IMR-90 (cell line): Measurements from ENCODE around the gene MBOAT2. TPM values are rescaled to one million over a fixed set of nuclear protein-coding genes. Genes with fewer than 3 reads are reported as not detected.

Experiments used
- ATAC-seq: fragments of 200-7000 bp; cut with Tn5 transposase; 2 replicates; pipeline ENCODE4 v1.9.1; 2020; ENCODE audit warnings: low read depth, mild to moderate bottlenecking, moderate library complexity
- BruUV-seq: library from RNA; stranded (reverse); fragments of 400-500 nt; replicated peaks from 2 replicates; lab custom pipeline; 2021; lab: Mats Ljungman, UMichigan
- CTCF ChIA-PET: fragments of 300-600 bp; formaldehyde crosslinking; extraction: SDS; loops from one replicate; lab custom pipeline; 2021; ENCODE audit warnings: antibody characterized with exemption; lab: Yijun Ruan, JAX
- POLR2A ChIA-PET: fragments of 300-600 bp; sonication (Branson Sonifier 250); formaldehyde crosslinking; loops from one replicate; lab custom pipeline; 2022; ENCODE audit warnings: antibody characterized with exemption; ENCODE audit not compliant: unreplicated experiment; lab: Charles Lee
- DNase-seq: peaks from one replicate; pipeline ENCODE4 v3.0.0; 2013
- H2AFZ ChIP-seq: replicated peaks from 2 replicates; pipeline ENCODE3; 2013; ENCODE audit warnings: low read length, mild to moderate bottlenecking; ENCODE audit not compliant: poor library complexity
- H2AK5ac ChIP-seq: 2 replicates; pipeline ENCODE4 v1.6.1; 2013; ENCODE audit warnings: low read depth, low read length, inconsistent platforms
- H2AK9ac ChIP-seq: replicated peaks from 2 replicates; pipeline ENCODE3; 2013; ENCODE audit warnings: mild to moderate bottlenecking, low read depth, low read length, moderate library complexity; ENCODE audit not compliant: poor library complexity
- H2BK120ac ChIP-seq: 2 replicates; pipeline ENCODE4 v1.6.1; 2013; ENCODE audit warnings: low read depth, low read length, inconsistent platforms
- H2BK15ac ChIP-seq: 3 replicates; pipeline ENCODE4 v1.6.1; 2013; ENCODE audit warnings: low read depth, low read length, inconsistent platforms
- H2BK20ac ChIP-seq: 2 replicates; pipeline ENCODE4 v1.6.1; 2013; ENCODE audit warnings: low read depth, mild to moderate bottlenecking, inconsistent platforms, low read length, moderate library complexity
- H2BK5ac ChIP-seq: 2 replicates; pipeline ENCODE4 v1.6.1; 2013; ENCODE audit warnings: mild to moderate bottlenecking, low read depth, low read length, inconsistent platforms; ENCODE audit not compliant: poor library complexity, severe bottlenecking
- H3K14ac ChIP-seq: replicated peaks from 2 replicates; pipeline ENCODE4 v1.6.1; 2013; ENCODE audit warnings: low read depth, low read length, inconsistent platforms
- H3K18ac ChIP-seq: 2 replicates; pipeline ENCODE4 v1.6.1; 2013; ENCODE audit warnings: low read depth, low read length, control low read depth
- H3K23ac ChIP-seq: 2 replicates; pipeline ENCODE4 v1.6.1; 2013; ENCODE audit warnings: low read depth, low read length, inconsistent platforms
- H3K27ac ChIP-seq: 2 replicates; pipeline ENCODE4 v1.5.1; 2013; ENCODE audit warnings: mild to moderate bottlenecking, control low read depth, low read length; ENCODE audit not compliant: insufficient read depth
- H3K27me3 ChIP-seq: 2 replicates; pipeline ENCODE4 v1.6.1; 2013; ENCODE audit warnings: low read length; ENCODE audit not compliant: control insufficient read depth, insufficient read depth
- H3K36me3 ChIP-seq: 2 replicates; pipeline ENCODE4 v1.6.1; 2013; ENCODE audit warnings: low read length, mixed read lengths; ENCODE audit not compliant: control insufficient read depth, insufficient read depth
- H3K4ac ChIP-seq: 2 replicates; pipeline ENCODE4 v1.6.1; 2013; ENCODE audit warnings: low read depth, low read length, inconsistent platforms
- H3K4me1 ChIP-seq: 2 replicates; pipeline ENCODE4 v1.6.1; 2013; ENCODE audit warnings: low read length, mixed read lengths; ENCODE audit not compliant: control insufficient read depth, insufficient read depth
- H3K4me2 ChIP-seq: 2 replicates; pipeline ENCODE4 v1.6.1; 2013; ENCODE audit warnings: low read depth, mild to moderate bottlenecking, control low read depth, low read length, moderate library complexity
- H3K4me3 ChIP-seq: 2 replicates; pipeline ENCODE4 v1.5.1; 2013; ENCODE audit warnings: low read depth, mild to moderate bottlenecking, control low read depth, low read length, moderate library complexity; ENCODE audit not compliant: insufficient read depth
- H3K56ac ChIP-seq: 2 replicates; pipeline ENCODE4 v1.6.1; 2013; ENCODE audit warnings: low read length, inconsistent platforms; ENCODE audit not compliant: insufficient read depth; ENCODE audit errors: extremely low read depth
- H3K79me1 ChIP-seq, 2 experiments: 2 replicates each; pipeline ENCODE4 v1.6.1; 2013; ENCODE audit warnings: low read length in 2 of 2, inconsistent platforms in 1 of 2, low read depth in 1 of 2
- H3K9ac ChIP-seq: 2 replicates; pipeline ENCODE4 v1.6.1; 2013; ENCODE audit warnings: low read depth, low read length, control low read depth
- H3K9me1 ChIP-seq: 2 replicates; pipeline ENCODE4 v1.6.1; 2013; ENCODE audit warnings: low read length, inconsistent platforms; ENCODE audit not compliant: insufficient read depth
- H3K9me3 ChIP-seq: 2 replicates; pipeline ENCODE4 v1.6.1; 2013; ENCODE audit warnings: low read length; ENCODE audit not compliant: control insufficient read depth, insufficient read depth
- H4K20me1 ChIP-seq: 2 replicates; pipeline ENCODE4 v1.6.1; 2013; ENCODE audit warnings: low read length, inconsistent platforms; ENCODE audit not compliant: insufficient read depth
- H4K5ac ChIP-seq: 2 replicates; pipeline ENCODE4 v1.6.1; 2013; ENCODE audit warnings: mild to moderate bottlenecking, low read depth, low read length, control low read depth
- H4K8ac ChIP-seq, 2 experiments: 2 replicates each; pipeline ENCODE4 v1.6.1; 2013; ENCODE audit warnings: low read depth in 2 of 2, low read length in 2 of 2, control low read depth in 1 of 2, inconsistent platforms in 1 of 2
- H4K91ac ChIP-seq: 2 replicates; pipeline ENCODE4 v1.6.1; 2013; ENCODE audit warnings: low read depth, low read length, inconsistent platforms; ENCODE audit not compliant: insufficient read depth
- CEBPB ChIP-seq: IDR thresholded peaks from 2 replicates; pipeline ENCODE4 v1.6.1; 2012; ENCODE audit warnings: low read depth, low read length, improper control_type of control experiment
- CHD1 ChIP-seq: IDR thresholded peaks from 2 replicates; pipeline ENCODE4 v1.6.1; 2012; ENCODE audit warnings: low read depth, low read length, improper control_type of control experiment
- POLR2A ChIP-seq: IDR thresholded peaks from 2 replicates; pipeline ENCODE4 v1.6.1; 2012; ENCODE audit warnings: mild to moderate bottlenecking, low read depth, low read length
- RAD21 ChIP-seq: IDR thresholded peaks from 2 replicates; pipeline ENCODE4 v1.6.1; 2012; ENCODE audit warnings: low read length, improper control_type of control experiment
- SMC3 ChIP-seq: fragments of 150-350 bp; IDR thresholded peaks from 2 replicates; pipeline ENCODE4 v1.6.1; 2016; ENCODE audit warnings: low read depth, mild to moderate bottlenecking, antibody characterized with exemption, low read length, moderate library complexity
- WGBS, 2 experiments: methylation state at CpG; one replicate each; pipeline versions ENCODE4 v1.1.5 to v1.1.7; 2013; ENCODE audit warnings: missing lambda C conversion rate in 2 of 2; ENCODE audit not compliant: insufficient read length in 1 of 2; ENCODE audit errors: extremely low coverage in 2 of 2; 5-methylcytosine and 5-hydroxymethylcytosine counted together
- dilution Hi-C: fragments of 300-500 bp; cut with HindIII; formaldehyde crosslinking; loops from one replicate; pipeline ENCODE4 v1.14.3; 2018; ENCODE audit warnings: low sequenced_read_pairs; ENCODE audit not compliant: unreplicated experiment
- in situ Hi-C: fragments of 300-500 bp; cut with MboI; formaldehyde crosslinking; loops from 3 replicates; pipeline ENCODE4 v1.14.3; 2019; ENCODE audit warnings: low sequenced_read_pairs, inconsistent platforms, mixed read lengths
- intact Hi-C: fragments of 100-400 bp; cut with micrococcal nuclease; formaldehyde crosslinking; loops from 2 replicates; pipeline ENCODE4 v1.10.0; 2022
- polyA plus RNA-seq, 3 experiments: library from polyadenylated mRNA; depleted of rRNA; stranded (reverse); fragments of >200 nt; gene quantifications; 2 replicates each; pipeline ENCODE4 v1.2.3, GENCODE V29; 2012; ENCODE audit warnings: low replicate concordance in 1 of 3
- total RNA-seq: library from RNA; depleted of rRNA; stranded (reverse); fragments of >200 nt; gene quantifications from 2 replicates; pipeline ENCODE4 v1.2.3, GENCODE V29; 2012
- TF ChIP-seq, protein P1 (sequence below): fragments of 150-350 bp; IDR thresholded peaks from 2 replicates; pipeline ENCODE4 v1.6.1; 2017; ENCODE audit warnings: mild to moderate bottlenecking, antibody characterized with exemption, low read length, low read depth

MBOAT2 gene
- total and polyA plus RNA-seq, 2 of the 4 experiments (the other 2 are of a cell fraction): 33.9 to 102 TPM

DNA sequence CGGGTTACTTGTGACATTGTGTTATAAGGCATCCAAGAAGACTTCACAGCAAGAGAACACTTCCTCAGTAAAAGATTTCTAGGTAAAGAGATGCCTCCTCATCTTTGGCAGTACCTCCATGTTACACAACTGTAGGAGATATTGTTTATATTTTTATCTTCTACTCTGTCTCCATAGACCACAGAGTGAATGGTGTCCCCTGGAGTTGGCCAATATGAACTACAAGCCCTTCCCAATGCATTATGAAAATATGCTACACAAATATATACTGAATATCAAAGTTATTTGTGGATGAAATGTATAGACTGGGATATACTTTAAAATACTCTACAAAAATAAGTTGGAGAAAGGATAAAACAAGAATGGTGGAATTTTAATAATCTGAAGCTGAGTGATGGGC lies 46.7 kb downstream of the MBOAT2 start:
- no peak overlapping the region for H3K4me3 ChIP-seq
- intact Hi-C loops (no loop called here), in situ Hi-C loops (no loop called here), dilution Hi-C loops (no loop called here)
- ChIA-PET POLR2A (no interaction called here), CTCF (no interaction called here)
- H2AFZ ChIP-seq: no peak overlapping the region
- WGBS, 2 experiments: no CpG with 5 or more reads among the region's 1 CpG
- no TSS peak for BruUV-seq
- DNase-seq: no peak
- H3K56ac ChIP-seq: no peak overlapping the region
- no peak overlapping the region for H2BK5ac ChIP-seq
- H3K9me1 ChIP-seq: no peaks in the 10 kb centered on the region; the same call in 1 of the 2 replicates
- H3K36me3 ChIP-seq: peaks cover 6% of the 10 kb centered on the region
- H3K4me2 ChIP-seq: no peak overlapping the region
- H2BK15ac ChIP-seq: no peak overlapping the region
- H4K5ac ChIP-seq: no peak overlapping the region
- no peak for ATAC-seq
- no peak overlapping the region for H3K14ac ChIP-seq
- no peak overlapping the region for H3K23ac ChIP-seq
- no peak overlapping the region for H3K4ac ChIP-seq
- TF ChIP-seq RAD21 (no peak), CEBPB (no peak), POLR2A (no peak), SMC3 (no peak), CHD1 (no peak)
- TF ChIP-seq, protein P1, sequence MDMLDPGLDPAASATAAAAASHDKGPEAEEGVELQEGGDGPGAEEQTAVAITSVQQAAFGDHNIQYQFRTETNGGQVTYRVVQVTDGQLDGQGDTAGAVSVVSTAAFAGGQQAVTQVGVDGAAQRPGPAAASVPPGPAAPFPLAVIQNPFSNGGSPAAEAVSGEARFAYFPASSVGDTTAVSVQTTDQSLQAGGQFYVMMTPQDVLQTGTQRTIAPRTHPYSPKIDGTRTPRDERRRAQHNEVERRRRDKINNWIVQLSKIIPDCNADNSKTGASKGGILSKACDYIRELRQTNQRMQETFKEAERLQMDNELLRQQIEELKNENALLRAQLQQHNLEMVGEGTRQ: no peak
- H2BK20ac ChIP-seq: no peak overlapping the region
- H3K9me3 ChIP-seq: peaks cover 6% of the 10 kb centered on the region
- H4K8ac ChIP-seq: no peak overlapping the region
- peaks cover 34 to 39% of the 10 kb centered on the region in 2 experiments for H3K79me1 ChIP-seq
- H3K9ac ChIP-seq: no peak overlapping the region
- H3K18ac ChIP-seq: no peak overlapping the region
- H2AK5ac ChIP-seq: no peak overlapping the region
- H3K4me1 ChIP-seq: peaks cover 1% of the 10 kb centered on the region; the same call in 1 of the 2 replicates
- no peak overlapping the region for H3K27ac ChIP-seq
- H4K20me1 ChIP-seq: no peaks in the 10 kb centered on the region
- no peak overlapping the region for H4K91ac ChIP-seq
- H3K27me3 ChIP-seq: no peaks in the 10 kb centered on the region
- H2BK120ac ChIP-seq: no peak overlapping the region
- no peak overlapping the region for H2AK9ac ChIP-seq
